ENCODE measurements around the gene FGGY.
"Not testable (repeated sequence)": the region's sequence is repeated elsewhere in the genome, so short reads cannot be mapped to it uniquely, and the experiment has no call there.

Gene FGGY

GRCh38 chr1:59645893-59646292 lies 349.0 kb downstream of the FGGY start:
- H3F3A ChIP-seq (ENCODE audit: insufficient read depth): no peaks in the 10 kb centered on the region
- TF ChIP-seq EZH2phosphoT487 (conservative IDR thresholded peaks at IDR 0.05; ENCODE audit: low read length) (no peak), CTCF (IDR thresholded peaks at IDR 0.05; ENCODE audit: insufficient read depth, low read length, poor library complexity, severe bottlenecking) (no peak)
- no peaks in the 10 kb centered on the region for H3K9me3 ChIP-seq (ENCODE audit: insufficient read depth, low read length)
- no peak overlapping the region for H3K27ac ChIP-seq (ENCODE audit: low read depth, low read length)
- no peaks in the 10 kb centered on the region for H4K20me1 ChIP-seq (ENCODE audit: low read depth, low read length)
- no peak overlapping the region for H3K4me2 ChIP-seq (ENCODE audit: low read depth, low read length, poor library complexity, severe bottlenecking)
- no peak overlapping the region for H3K9ac ChIP-seq (ENCODE audit: low read length)
- H2AFZ ChIP-seq (ENCODE audit: low read depth, low read length, severe bottlenecking): no peak overlapping the region
- H3K27me3 ChIP-seq (ENCODE audit: low read length): no peaks in the 10 kb centered on the region
- H3K79me2 ChIP-seq (ENCODE audit: insufficient read depth, low read length): no peaks in the 10 kb centered on the region
- H3K9me2 ChIP-seq (replicated peaks; ENCODE audit: insufficient read depth, low read length): no peaks in the 10 kb centered on the region
- H3K4me3 ChIP-seq (ENCODE audit: insufficient read depth, low read length, poor library complexity, severe bottlenecking): no peak overlapping the region
- H3K36me3 ChIP-seq (ENCODE audit: low read length): no peaks in the 10 kb centered on the region

- not testable (repeated sequence) for H3K4me2 ChIP-seq (ENCODE audit: low read depth, low read length, poor library complexity, severe bottlenecking); H3K27me3 ChIP-seq (ENCODE audit: low read length); H3K9me2 ChIP-seq (replicated peaks; ENCODE audit: insufficient read depth, low read length); H3K4me3 ChIP-seq (ENCODE audit: insufficient read depth, low read length, poor library complexity, severe bottlenecking); H3K36me3 ChIP-seq (ENCODE audit: low read length); H4K20me1 ChIP-seq (ENCODE audit: low read depth, low read length); H3F3A ChIP-seq (ENCODE audit: insufficient read depth); H2AFZ ChIP-seq (ENCODE audit: low read depth, low read length, severe bottlenecking); H3K9ac ChIP-seq (ENCODE audit: low read length); H3K27ac ChIP-seq (ENCODE audit: low read depth, low read length); H3K9me3 ChIP-seq (ENCODE audit: insufficient read depth, low read length); H3K79me2 ChIP-seq (ENCODE audit: insufficient read depth, low read length)
Measured at GRCh38 chr1:59653142-59653958, 356.5 kb downstream of the FGGY start.

GRCh38 chr1:59653968-59654367 lies 357.1 kb downstream of the FGGY start:
- Histone ChIP-seq H3K9me3 (ENCODE audit: insufficient read depth, low read length) (no peaks in the 10 kb centered on the region), H2AFZ (ENCODE audit: low read depth, low read length, severe bottlenecking) (no peak overlapping the region), H3K27me3 (ENCODE audit: low read length) (no peaks in the 10 kb centered on the region), H3K9me2 (replicated peaks; ENCODE audit: insufficient read depth, low read length) (no peaks in the 10 kb centered on the region), H3F3A (ENCODE audit: insufficient read depth) (no peaks in the 10 kb centered on the region), H4K20me1 (ENCODE audit: low read depth, low read length) (no peaks in the 10 kb centered on the region), H3K4me2 (ENCODE audit: low read depth, low read length, poor library complexity, severe bottlenecking) (no peak overlapping the region), H3K79me2 (ENCODE audit: insufficient read depth, low read length) (no peaks in the 10 kb centered on the region), H3K4me3 (ENCODE audit: insufficient read depth, low read length, poor library complexity, severe bottlenecking) (no peak overlapping the region), H3K36me3 (ENCODE audit: low read length) (no peaks in the 10 kb centered on the region), H3K9ac (ENCODE audit: low read length) (no peak overlapping the region), H3K27ac (ENCODE audit: low read depth, low read length) (no peak overlapping the region)
- TF ChIP-seq CTCF (IDR thresholded peaks at IDR 0.05; ENCODE audit: insufficient read depth, low read length, poor library complexity, severe bottlenecking) (no peak), EZH2phosphoT487 (conservative IDR thresholded peaks at IDR 0.05; ENCODE audit: low read length) (no peak)

GRCh38 chr1:59657873-59658465 lies 361.1 kb downstream of the FGGY start:
- Histone ChIP-seq H3K36me3 (ENCODE audit: low read length) (no peaks in the 10 kb centered on the region), H3K4me3 (ENCODE audit: insufficient read depth, low read length, poor library complexity, severe bottlenecking) (no peak overlapping the region), H4K20me1 (ENCODE audit: low read depth, low read length) (no peaks in the 10 kb centered on the region), H3K79me2 (ENCODE audit: insufficient read depth, low read length) (no peaks in the 10 kb centered on the region), H3K4me2 (ENCODE audit: low read depth, low read length, poor library complexity, severe bottlenecking) (no peak overlapping the region), H3K9me2 (replicated peaks; ENCODE audit: insufficient read depth, low read length) (no peaks in the 10 kb centered on the region), H3K9ac (ENCODE audit: low read length) (no peak overlapping the region), H3K27me3 (ENCODE audit: low read length) (no peaks in the 10 kb centered on the region), H2AFZ (ENCODE audit: low read depth, low read length, severe bottlenecking) (no peak overlapping the region), H3K9me3 (ENCODE audit: insufficient read depth, low read length) (no peaks in the 10 kb centered on the region), H3K27ac (ENCODE audit: low read depth, low read length) (no peak overlapping the region), H3F3A (ENCODE audit: insufficient read depth) (no peaks in the 10 kb centered on the region)
- TF ChIP-seq EZH2phosphoT487 (conservative IDR thresholded peaks at IDR 0.05; ENCODE audit: low read length): no peak
- no peak for TF ChIP-seq CTCF (IDR thresholded peaks at IDR 0.05; ENCODE audit: insufficient read depth, low read length, poor library complexity, severe bottlenecking)
